HEK293 (cell line): ENCODE data around the gene LMLN.

Experiments
- KLF16 ChIP-seq: fragments of 450-650 bp; formaldehyde crosslinking; IDR thresholded peaks from 2 replicates; pipeline ENCODE4 v1.5.1; 2017; ENCODE audit warnings: missing biosample characterization, missing genetic modification characterization
- YY1 ChIP-seq: fragments of 450-650 bp; formaldehyde crosslinking; IDR thresholded peaks from 2 replicates; pipeline ENCODE4 v1.5.1; 2018; ENCODE audit warnings: missing biosample characterization, missing genetic modification characterization
- ZBTB1 ChIP-seq: fragments of 450-650 bp; formaldehyde crosslinking; IDR thresholded peaks from 2 replicates; pipeline ENCODE4 v1.5.1; 2016; ENCODE audit warnings: missing biosample characterization, missing genetic modification characterization
- ZNF174 ChIP-seq: fragments of 450-650 bp; formaldehyde crosslinking; IDR thresholded peaks from 2 replicates; pipeline ENCODE4 v1.5.0; 2017; ENCODE audit warnings: missing biosample characterization, mild to moderate bottlenecking, missing genetic modification characterization
- ZNF354C ChIP-seq: fragments of 450-650 bp; formaldehyde crosslinking; IDR thresholded peaks from 2 replicates; pipeline ENCODE4 v1.5.1; 2016; ENCODE audit warnings: missing biosample characterization, missing genetic modification characterization, low read depth, borderline replicate concordance
- ZNF510 ChIP-seq: fragments of 450-650 bp; formaldehyde crosslinking; IDR thresholded peaks from 2 replicates; pipeline ENCODE4 v1.5.1; 2018; ENCODE audit warnings: mild to moderate bottlenecking, missing genetic modification characterization, missing biosample characterization; ENCODE audit not compliant: insufficient replicate concordance
- ZNF544 ChIP-seq: fragments of 450-650 bp; formaldehyde crosslinking; IDR thresholded peaks from 2 replicates; pipeline ENCODE4 v1.5.0; 2017; ENCODE audit warnings: missing biosample characterization, missing genetic modification characterization
- ZNF664 ChIP-seq: fragments of 450-650 bp; formaldehyde crosslinking; IDR thresholded peaks from 2 replicates; pipeline ENCODE4 v1.5.1; 2016; ENCODE audit warnings: missing biosample characterization, missing genetic modification characterization
- ZNF792 ChIP-seq: fragments of 450-650 bp; formaldehyde crosslinking; IDR thresholded peaks from 2 replicates; pipeline ENCODE4 v1.5.1; 2016; ENCODE audit warnings: missing biosample characterization, missing genetic modification characterization
- TF ChIP-seq, protein P1 (sequence below): fragments of 450-650 bp; formaldehyde crosslinking; IDR thresholded peaks from 2 replicates; pipeline ENCODE4 v1.5.1; 2016; ENCODE audit warnings: missing biosample characterization, missing genetic modification characterization
- TF ChIP-seq, protein P2 (sequence below): sonication (generic); formaldehyde crosslinking; IDR thresholded peaks from 2 replicates; pipeline ENCODE4 v1.8.1; 2022; ENCODE audit warnings: mild to moderate bottlenecking, moderate library complexity, missing genetic modification reagents
- TF ChIP-seq, protein P3 (sequence below): fragments of 450-650 bp; formaldehyde crosslinking; IDR thresholded peaks from 2 replicates; pipeline ENCODE4 v1.5.1; 2016; ENCODE audit warnings: missing biosample characterization, missing genetic modification characterization
- TF ChIP-seq, protein P4 (sequence below): fragments of 450-650 bp; formaldehyde crosslinking; IDR thresholded peaks from 2 replicates; pipeline ENCODE4 v1.5.1; 2017; ENCODE audit warnings: missing biosample characterization, missing genetic modification characterization

DNA sequence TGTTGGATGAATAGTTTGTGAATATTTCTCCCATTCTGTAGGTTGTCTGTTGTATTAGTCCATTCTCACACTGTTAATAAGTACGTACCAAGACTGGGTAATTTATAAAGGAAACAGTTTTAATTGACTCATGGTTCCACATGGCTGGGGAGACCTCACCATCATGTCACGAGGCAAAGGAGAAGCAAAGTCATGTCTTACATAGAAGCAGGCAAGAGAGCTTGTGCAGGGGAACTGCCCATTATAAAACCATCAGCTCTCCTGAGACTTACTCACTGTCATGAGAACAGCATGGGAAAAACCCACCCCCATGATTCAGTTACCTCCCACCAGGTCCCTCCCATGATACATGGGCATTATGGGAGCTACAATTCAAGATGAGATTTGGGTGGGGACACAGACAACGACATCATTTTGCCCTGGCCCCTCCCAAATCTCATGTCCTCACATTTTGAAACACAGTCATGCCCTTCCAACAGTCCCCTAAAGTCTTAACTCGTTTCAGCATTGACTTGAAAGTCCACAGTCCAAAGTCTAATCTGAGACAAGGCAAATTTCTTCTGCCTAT lies 133.2 kb downstream of the LMLN start:
- TF ChIP-seq ZNF544 (no peak), ZNF792 (tag by site-specific recombination) (no peak), ZNF510 (no peak), YY1 (tag by site-specific recombination) (no peak), KLF16 (tag by site-specific recombination) (no peak), ZNF174 (tag by site-specific recombination) (no peak), ZNF664 (no peak), ZBTB1 (tag by site-specific recombination) (no peak), ZNF354C (no peak)
- TF ChIP-seq, protein P1, sequence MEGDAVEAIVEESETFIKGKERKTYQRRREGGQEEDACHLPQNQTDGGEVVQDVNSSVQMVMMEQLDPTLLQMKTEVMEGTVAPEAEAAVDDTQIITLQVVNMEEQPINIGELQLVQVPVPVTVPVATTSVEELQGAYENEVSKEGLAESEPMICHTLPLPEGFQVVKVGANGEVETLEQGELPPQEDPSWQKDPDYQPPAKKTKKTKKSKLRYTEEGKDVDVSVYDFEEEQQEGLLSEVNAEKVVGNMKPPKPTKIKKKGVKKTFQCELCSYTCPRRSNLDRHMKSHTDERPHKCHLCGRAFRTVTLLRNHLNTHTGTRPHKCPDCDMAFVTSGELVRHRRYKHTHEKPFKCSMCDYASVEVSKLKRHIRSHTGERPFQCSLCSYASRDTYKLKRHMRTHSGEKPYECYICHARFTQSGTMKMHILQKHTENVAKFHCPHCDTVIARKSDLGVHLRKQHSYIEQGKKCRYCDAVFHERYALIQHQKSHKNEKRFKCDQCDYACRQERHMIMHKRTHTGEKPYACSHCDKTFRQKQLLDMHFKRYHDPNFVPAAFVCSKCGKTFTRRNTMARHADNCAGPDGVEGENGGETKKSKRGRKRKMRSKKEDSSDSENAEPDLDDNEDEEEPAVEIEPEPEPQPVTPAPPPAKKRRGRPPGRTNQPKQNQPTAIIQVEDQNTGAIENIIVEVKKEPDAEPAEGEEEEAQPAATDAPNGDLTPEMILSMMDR (tag by site-specific recombination) = no peak
- TF ChIP-seq, protein P2, sequence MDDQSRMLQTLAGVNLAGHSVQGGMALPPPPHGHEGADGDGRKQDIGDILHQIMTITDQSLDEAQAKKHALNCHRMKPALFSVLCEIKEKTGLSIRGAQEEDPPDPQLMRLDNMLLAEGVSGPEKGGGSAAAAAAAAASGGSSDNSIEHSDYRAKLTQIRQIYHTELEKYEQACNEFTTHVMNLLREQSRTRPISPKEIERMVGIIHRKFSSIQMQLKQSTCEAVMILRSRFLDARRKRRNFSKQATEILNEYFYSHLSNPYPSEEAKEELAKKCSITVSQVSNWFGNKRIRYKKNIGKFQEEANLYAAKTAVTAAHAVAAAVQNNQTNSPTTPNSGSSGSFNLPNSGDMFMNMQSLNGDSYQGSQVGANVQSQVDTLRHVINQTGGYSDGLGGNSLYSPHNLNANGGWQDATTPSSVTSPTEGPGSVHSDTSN (CRISPR knock-in tag) = no peak
- TF ChIP-seq, protein P3, sequence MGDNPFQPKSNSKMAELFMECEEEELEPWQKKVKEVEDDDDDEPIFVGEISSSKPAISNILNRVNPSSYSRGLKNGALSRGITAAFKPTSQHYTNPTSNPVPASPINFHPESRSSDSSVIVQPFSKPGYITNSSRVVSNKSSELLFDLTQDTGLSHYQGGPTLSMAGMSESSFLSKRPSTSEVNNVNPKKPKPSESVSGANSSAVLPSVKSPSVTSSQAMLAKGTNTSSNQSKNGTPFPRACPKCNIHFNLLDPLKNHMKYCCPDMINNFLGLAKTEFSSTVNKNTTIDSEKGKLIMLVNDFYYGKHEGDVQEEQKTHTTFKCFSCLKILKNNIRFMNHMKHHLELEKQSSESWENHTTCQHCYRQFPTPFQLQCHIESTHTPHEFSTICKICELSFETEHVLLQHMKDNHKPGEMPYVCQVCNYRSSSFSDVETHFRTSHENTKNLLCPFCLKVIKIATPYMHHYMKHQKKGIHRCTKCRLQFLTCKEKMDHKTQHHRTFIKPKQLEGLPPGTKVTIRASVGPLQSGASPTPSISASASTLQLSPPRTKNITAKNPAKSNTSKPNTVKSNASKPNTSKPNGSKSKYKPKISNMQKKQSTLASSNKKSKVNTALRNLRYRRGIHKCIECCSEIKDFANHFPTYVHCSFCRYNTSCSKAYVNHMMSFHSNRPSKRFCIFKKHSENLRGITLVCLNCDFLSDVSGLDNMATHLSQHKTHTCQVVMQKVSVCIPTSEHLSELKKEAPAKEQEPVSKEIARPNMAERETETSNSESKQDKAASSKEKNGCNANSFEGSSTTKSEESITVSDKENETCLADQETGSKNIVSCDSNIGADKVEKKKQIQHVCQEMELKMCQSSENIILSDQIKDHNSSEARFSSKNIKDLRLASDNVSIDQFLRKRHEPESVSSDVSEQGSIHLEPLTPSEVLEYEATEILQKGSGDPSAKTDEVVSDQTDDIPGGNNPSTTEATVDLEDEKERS (tag by site-specific recombination) = no peak
- TF ChIP-seq, protein P4, sequence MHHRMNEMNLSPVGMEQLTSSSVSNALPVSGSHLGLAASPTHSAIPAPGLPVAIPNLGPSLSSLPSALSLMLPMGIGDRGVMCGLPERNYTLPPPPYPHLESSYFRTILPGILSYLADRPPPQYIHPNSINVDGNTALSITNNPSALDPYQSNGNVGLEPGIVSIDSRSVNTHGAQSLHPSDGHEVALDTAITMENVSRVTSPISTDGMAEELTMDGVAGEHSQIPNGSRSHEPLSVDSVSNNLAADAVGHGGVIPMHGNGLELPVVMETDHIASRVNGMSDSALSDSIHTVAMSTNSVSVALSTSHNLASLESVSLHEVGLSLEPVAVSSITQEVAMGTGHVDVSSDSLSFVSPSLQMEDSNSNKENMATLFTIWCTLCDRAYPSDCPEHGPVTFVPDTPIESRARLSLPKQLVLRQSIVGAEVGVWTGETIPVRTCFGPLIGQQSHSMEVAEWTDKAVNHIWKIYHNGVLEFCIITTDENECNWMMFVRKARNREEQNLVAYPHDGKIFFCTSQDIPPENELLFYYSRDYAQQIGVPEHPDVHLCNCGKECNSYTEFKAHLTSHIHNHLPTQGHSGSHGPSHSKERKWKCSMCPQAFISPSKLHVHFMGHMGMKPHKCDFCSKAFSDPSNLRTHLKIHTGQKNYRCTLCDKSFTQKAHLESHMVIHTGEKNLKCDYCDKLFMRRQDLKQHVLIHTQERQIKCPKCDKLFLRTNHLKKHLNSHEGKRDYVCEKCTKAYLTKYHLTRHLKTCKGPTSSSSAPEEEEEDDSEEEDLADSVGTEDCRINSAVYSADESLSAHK (tag by site-specific recombination) = no peak
